Measurements from ENCODE around the gene NEDD4L.

NEDD4L gene

GRCh38 chr18:58239879-58240278, 195.9 kb downstream of the NEDD4L start (continued):
- TF ChIP-seq ZNF362 (tag by site-specific recombination; IDR thresholded peaks at IDR 0.05) (peak; percentile 73), ZNF664 (tag by site-specific recombination; IDR thresholded peaks at IDR 0.05) (no peak), PRDM6 (tag by site-specific recombination; IDR thresholded peaks at IDR 0.05) (peak; percentile 46), IKZF3 (tag by site-specific recombination; IDR thresholded peaks at IDR 0.05) (0 out of 2 replicates have a peak, but pooled peaks have one; percentile 44), PRDM1 (tag by site-specific recombination; IDR thresholded peaks at IDR 0.05) (peak; percentile 50; the same call in 1 of the 2 replicates), KLF17 (tag by site-specific recombination; IDR thresholded peaks at IDR 0.05) (no peak), ZNF354C (tag by site-specific recombination; IDR thresholded peaks at IDR 0.05; ENCODE audit: borderline replicate concordance, low read depth) (no peak), KLF7 (tag by site-specific recombination; IDR thresholded peaks at IDR 0.05; ENCODE audit: borderline replicate concordance) (no peak), ZNF214 (tag by site-specific recombination; IDR thresholded peaks at IDR 0.05; ENCODE audit: borderline replicate concordance) (no peak), ZNF514 (tag by site-specific recombination; IDR thresholded peaks at IDR 0.05) (no peak), ZBTB10 (tag by site-specific recombination; IDR thresholded peaks at IDR 0.05) (no peak), SCRT1 (tag by site-specific recombination; IDR thresholded peaks at IDR 0.05; ENCODE audit: borderline replicate concordance) (no peak), ZBTB7A (tag by site-specific recombination; IDR thresholded peaks at IDR 0.05; ENCODE audit: low read depth) (no peak), ZNF121 (tag by site-specific recombination; IDR thresholded peaks at IDR 0.05) (no peak), ZNF37A (tag by site-specific recombination; IDR thresholded peaks at IDR 0.05) (no peak), ZNF518A (tag by site-specific recombination; conservative IDR thresholded peaks at IDR 0.05; ENCODE audit: low read depth) (no peak), RBAK (tag by site-specific recombination; IDR thresholded peaks at IDR 0.05) (no peak), ZNF449 (tag by site-specific recombination; IDR thresholded peaks at IDR 0.05) (no peak), ZNF335 (tag by site-specific recombination; conservative IDR thresholded peaks at IDR 0.05) (peak; percentile 58)
